GM19372 (cell line): ENCODE data around the gene ZNF227.
"Not testable (repeated sequence)": the region's sequence is repeated elsewhere in the genome, so short reads cannot be mapped to it uniquely, and the experiment has no call there.

ENCODE experiments used
- ATAC-seq: cut with Tn5 transposase; IDR thresholded peaks from one replicate; pipeline ENCODE4 v1.9.1; 2021; ENCODE audit warnings: mild to moderate bottlenecking, low read depth, moderate library complexity; ENCODE audit not compliant: unreplicated experiment

Gene ZNF227

DNA sequence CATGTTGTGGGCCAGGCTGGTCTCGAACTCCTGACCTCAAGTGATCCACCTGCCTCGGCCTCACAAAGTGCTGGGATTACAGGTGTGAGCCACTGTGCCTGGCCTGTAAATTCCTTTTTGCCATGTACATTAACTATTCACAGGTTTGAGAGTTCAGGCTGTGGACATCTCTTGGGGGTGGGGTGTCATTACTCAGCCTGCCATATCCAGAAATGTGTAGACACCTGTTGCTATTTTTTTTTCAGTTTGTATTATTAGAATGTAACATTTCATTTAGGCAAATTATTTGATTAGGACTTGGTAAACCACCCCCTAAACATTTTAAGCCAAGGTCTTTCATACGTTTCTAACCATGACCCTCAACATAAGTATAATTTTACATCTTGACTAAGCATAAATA is 20.5 kb downstream of the ZNF227 start:
- no peak for ATAC-seq

DNA sequence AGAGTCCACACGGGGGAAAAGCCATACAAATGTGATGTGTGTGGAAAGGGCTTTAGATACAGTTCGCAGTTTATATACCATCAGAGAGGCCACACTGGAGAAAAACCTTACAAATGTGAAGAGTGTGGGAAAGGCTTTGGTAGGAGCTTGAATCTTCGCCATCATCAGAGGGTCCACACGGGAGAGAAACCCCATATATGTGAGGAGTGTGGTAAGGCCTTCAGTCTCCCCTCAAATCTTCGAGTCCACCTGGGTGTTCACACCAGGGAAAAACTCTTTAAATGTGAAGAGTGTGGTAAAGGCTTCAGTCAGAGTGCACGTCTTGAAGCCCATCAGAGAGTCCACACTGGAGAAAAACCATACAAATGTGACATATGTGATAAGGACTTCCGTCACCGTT is 24.1 kb downstream of the ZNF227 start:
- no peak for ATAC-seq

DNA sequence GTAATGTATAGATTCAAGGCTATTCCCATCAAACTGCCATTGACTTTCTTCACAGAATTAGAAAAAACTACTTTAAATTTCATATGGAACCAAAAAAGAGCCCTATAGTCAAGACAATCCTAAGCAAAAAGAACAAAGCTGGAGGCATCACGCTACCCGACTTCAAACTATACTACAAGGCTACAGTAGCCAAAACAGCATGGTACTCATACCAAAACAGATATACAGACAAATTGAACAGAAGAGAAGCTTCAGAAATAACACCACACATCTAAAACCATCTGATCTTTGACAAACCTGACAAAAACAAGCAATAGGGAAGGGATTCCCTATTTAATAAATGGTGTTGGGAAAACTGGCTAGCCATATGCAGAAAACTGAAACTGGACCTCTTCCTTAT is 40.0 kb downstream of the ZNF227 start:
- ATAC-seq: not testable (repeated sequence)

GRCh38 chr19:44253392-44253791 is 41.1 kb downstream of the ZNF227 start:
- ATAC-seq: not testable (repeated sequence)

GRCh38 chr19:44254496-44254895 is 42.2 kb downstream of the ZNF227 start:
- ATAC-seq: no peak

DNA sequence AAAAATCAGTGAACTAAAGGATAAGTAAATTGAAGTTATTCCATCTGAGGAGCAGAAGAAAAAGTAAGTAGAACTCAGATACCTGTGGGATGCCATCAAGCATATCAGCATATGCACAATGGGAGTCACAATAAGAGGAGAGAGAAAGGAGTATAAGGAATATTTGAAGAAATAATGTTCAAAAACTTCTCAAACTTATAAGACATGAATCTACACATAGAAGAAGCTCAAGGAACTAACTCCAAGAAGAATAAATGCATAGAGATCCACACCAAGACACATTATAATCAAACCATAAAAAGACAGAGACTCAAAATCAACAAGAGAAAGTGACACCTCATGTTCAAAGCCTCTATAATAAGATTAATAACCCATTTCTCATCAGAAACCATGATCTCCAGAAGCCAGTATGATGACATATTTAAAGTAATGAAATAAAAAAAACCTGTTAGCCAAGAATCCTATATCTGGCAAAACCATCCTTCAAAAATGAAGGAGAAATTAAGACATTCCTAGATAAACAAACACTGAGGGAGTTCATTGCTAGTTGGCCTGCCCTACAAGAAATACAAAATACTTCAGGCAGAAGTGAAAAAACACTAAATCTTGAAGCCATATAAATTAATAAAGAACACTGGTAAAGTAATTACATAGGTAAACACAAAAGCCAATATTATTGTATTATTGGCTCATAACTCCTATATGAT is 43.5 kb downstream of the ZNF227 start:
- ATAC-seq: no peak

DNA sequence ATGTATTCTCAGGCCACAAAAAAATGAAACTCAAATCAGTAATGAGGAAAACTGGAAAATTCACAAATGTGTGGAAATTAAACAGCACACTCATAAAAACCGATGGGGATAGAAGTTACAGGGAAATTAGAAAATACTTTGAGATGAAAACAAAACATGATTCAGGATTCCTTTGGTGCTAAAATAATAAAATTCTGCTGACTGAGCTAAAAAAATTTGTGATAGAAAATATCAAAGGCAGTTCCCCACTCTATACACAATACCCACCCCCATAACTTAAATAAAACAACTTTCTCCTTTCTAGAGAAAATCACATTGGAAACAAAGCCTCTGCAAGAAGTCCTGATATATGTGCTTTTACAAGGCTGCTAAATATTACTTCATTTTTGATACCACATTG is 45.8 kb downstream of the ZNF227 start:
- no peak for ATAC-seq

DNA sequence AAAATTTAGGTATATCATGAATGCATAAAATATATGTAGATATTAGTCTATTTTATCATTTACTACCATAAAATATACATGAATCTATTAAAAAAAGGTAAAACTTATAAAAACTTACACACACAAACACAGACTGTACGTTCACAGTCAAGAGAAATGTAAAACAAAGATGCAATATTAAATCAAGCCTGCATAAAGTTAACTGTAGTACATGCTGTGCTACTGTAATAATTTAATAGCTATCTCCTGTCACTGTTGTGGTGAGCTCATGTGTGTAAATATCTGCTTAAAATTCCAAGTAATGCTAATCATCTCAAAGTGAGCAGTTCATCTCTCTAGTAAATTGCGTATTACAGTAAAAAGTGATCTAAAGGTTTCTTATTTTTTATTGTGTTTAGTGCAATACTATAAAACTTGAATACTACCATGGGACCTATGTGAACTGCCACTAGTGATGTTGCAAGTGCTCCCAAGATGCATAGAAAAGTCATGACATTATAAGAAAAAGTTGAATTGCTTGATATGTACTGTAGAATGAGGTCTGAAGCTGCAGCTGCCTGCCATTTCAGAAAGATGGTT is 46.6 kb downstream of the ZNF227 start:
- ATAC-seq: no peak

DNA sequence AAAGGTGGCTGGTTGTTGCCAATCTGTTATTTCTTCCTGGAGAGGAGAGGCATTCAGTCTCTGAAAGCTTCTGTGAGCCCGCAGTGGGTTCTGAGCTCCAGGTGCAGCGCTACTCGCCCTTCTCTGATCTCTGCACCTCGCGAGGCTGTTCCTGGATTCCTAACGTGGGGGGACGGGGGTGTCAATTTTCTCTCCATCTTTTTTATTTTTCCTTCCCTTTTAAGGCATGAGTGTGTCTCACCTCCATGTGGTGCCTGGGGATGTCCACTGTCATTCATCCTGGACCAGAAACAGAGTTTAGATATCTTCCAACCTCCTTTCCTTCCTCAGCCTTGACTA is 48.0 kb downstream of the ZNF227 start:
- ATAC-seq: no peak

- no peak for ATAC-seq
These were observed 48.5 kb downstream of the ZNF227 start for GRCh38 chr19:44260695-44261446.

GRCh38 chr19:44277331-44277730 is 65.0 kb downstream of the ZNF227 start:
- no peak for ATAC-seq

- no peak for ATAC-seq
These were observed 65.9 kb downstream of the ZNF227 start for GRCh38 chr19:44278181-44278690.

DNA sequence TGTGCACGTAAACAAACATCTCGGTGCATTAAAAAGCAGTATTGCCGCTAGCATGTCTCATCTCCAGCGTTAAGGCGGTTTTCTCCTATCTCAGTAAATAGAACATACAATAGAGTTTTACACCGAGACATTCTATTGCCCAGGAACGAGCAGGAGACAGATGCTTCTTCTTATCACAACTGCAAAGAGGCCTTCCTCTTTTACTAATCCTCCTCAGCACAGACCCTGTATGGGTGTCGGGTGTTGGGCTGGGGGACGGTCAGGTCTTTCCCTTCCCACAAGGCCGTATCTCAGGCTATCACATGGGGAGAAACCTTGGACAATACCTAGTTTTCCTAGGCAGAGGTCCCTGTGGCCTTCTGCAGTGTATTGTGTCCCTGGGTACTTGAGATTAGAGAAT is 68.6 kb downstream of the ZNF227 start:
- ATAC-seq: no peak

DNA sequence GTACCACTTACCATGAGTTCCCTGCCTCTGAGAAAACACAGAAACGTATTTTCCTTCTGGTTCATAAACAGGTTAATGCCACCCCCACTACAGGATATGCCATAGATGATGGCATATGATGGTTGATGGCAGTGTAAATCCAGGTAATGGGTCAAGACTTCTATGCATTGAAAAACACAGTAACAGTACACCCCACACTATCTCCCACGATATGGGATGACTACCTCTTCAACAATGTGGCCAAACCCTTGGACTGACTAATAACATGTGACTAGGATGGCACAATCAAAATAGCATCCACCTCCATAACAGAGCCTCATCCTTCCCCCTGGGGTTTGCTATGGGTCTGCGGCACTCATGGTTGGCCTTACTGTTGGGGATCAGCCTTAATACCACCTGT is 70.5 kb downstream of the ZNF227 start:
- no peak for ATAC-seq

DNA sequence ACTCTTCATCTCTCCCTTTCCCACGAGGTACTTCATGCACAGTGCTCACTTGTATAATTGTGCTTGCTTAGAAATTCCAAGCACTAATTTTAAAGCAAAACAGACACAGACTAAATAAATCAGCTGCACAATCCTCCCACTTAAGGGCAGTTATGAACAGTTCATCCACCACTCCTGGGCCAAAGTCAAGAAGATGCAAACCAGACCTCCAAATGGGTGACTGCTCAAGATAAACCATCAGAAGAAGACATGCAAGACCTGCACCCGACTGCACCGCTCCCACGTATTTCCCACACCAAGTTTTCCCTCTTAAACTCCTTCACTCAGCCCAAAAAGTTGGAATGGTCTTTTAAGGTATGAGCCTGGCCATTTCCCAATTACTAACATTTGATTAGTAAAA is 72.6 kb downstream of the ZNF227 start:
- ATAC-seq: no peak
